Endothelial cell of umbilical vein (primary cell): ENCODE measurements around the gene VSTM2B. TPM values are rescaled to one million over a fixed set of nuclear protein-coding genes. Genes with fewer than 3 reads are reported as not detected.

Experiments used
- BruUV-seq: library from RNA; stranded (reverse); fragments of 400-500 nt; replicated peaks from 2 replicates; lab custom pipeline; 2021; lab: Mats Ljungman, UMichigan
- CTCF ChIA-PET: fragments of 300-600, 350-600 bp; sonication (Branson Sonifier 250); formaldehyde crosslinking; loops from one replicate; lab custom pipeline; 2021; ENCODE audit warnings: antibody characterized with exemption, inconsistent platforms; lab: Charles Lee
- POLR2A ChIA-PET: fragments of 300-600, 350-600 bp; sonication (Branson Sonifier 250); formaldehyde crosslinking; loops from one replicate; lab custom pipeline; 2021; ENCODE audit warnings: antibody characterized with exemption, inconsistent platforms; lab: Charles Lee
- DNase-seq: peaks from one replicate; pipeline ENCODE4 v3.0.0-alpha.2; 2011; ENCODE audit warnings: low read depth, low spot score
- FAIRE-seq: peaks from 2 replicates; lab custom pipeline; 2011; peaks lifted over from hg19 to GRCh38; lab: Jason Lieb, UNC
- H2AFZ ChIP-seq: 2 replicates; pipeline ENCODE4 v1.6.0; 2012; ENCODE audit warnings: low read depth, low read length, control low read depth, inconsistent platforms
- H3K27ac ChIP-seq: 2 replicates; pipeline ENCODE4 v1.5.1; 2011; ENCODE audit warnings: low read depth, mild to moderate bottlenecking, control low read depth, low read length, moderate library complexity; ENCODE audit not compliant: insufficient read depth
- H3K27me3 ChIP-seq, 2 experiments: 2 replicates each; pipeline versions ENCODE4 v1.6.0 to v1.6.1; 2011; ENCODE audit warnings: low read length in 2 of 2, mixed read lengths in 1 of 2; ENCODE audit not compliant: control insufficient read depth in 2 of 2, insufficient read depth in 2 of 2
- H3K36me3 ChIP-seq, 2 experiments: 2 replicates in 1 of 2; 3 replicates in 1 of 2; pipeline ENCODE4 v1.5.1; 2011; ENCODE audit warnings: low read length in 2 of 2, mild to moderate bottlenecking in 1 of 2, moderate library complexity in 1 of 2; ENCODE audit not compliant: control insufficient read depth in 2 of 2, insufficient read depth in 2 of 2; ENCODE audit errors: extremely low read depth in 1 of 2
- H3K4me1 ChIP-seq: 3 replicates; pipeline ENCODE4 v1.5.1; 2011; ENCODE audit warnings: mild to moderate bottlenecking, low read length; ENCODE audit not compliant: control insufficient read depth, insufficient read depth; ENCODE audit errors: extremely low read depth
- H3K4me2 ChIP-seq: 2 replicates; pipeline ENCODE4 v1.6.1; 2011; ENCODE audit warnings: low read length, control low read depth, mixed read lengths; ENCODE audit not compliant: insufficient read depth
- H3K4me3 ChIP-seq, 3 experiments: fragments of 200-600 bp in 1 of 3; sonication (generic), shearing (Covaris generic) in 1 of 3; replicated peaks in 1 of 3; 2 replicates each; pipeline ENCODE4 v1.5.1; 2011 to 2016; ENCODE audit warnings: control low read depth in 3 of 3, low read length in 3 of 3, mild to moderate bottlenecking in 2 of 3, inconsistent platforms in 1 of 3, low read depth in 1 of 3, moderate library complexity in 1 of 3; ENCODE audit not compliant: insufficient read depth in 1 of 3
- H3K79me2 ChIP-seq: 2 replicates; pipeline ENCODE4 v1.6.0; 2012; ENCODE audit warnings: low read length, inconsistent platforms; ENCODE audit not compliant: control insufficient read depth, insufficient read depth
- H3K9ac ChIP-seq: replicated peaks from 2 replicates; pipeline ENCODE3; 2011; ENCODE audit warnings: low read length, control low read depth; ENCODE audit not compliant: insufficient read depth; ENCODE audit errors: extremely low read depth
- H3K9me1 ChIP-seq: replicated peaks from 3 replicates; pipeline ENCODE4 v1.6.0; 2011; ENCODE audit warnings: mild to moderate bottlenecking, low read length; ENCODE audit not compliant: control insufficient read depth, insufficient read depth; ENCODE audit errors: extremely low read depth
- H3K9me3 ChIP-seq: replicated peaks from 2 replicates; pipeline ENCODE4 v1.5.1; 2012; ENCODE audit warnings: low read length, inconsistent platforms; ENCODE audit not compliant: control insufficient read depth, insufficient read depth
- H4K20me1 ChIP-seq: replicated peaks from 2 replicates; pipeline ENCODE3; 2011; ENCODE audit warnings: mild to moderate bottlenecking, low read length; ENCODE audit not compliant: control insufficient read depth, insufficient read depth; ENCODE audit errors: extremely low read depth
- CTCF ChIP-seq, 2 donors: IDR thresholded peaks; 1 replicate in 1 of 2; 2 replicates in 1 of 2; pipeline ENCODE4 v1.5.1; 2011; ENCODE audit warnings: low read length in 2 of 2, mild to moderate bottlenecking in 2 of 2, moderate library complexity in 2 of 2, control low read depth in 1 of 2, inconsistent platforms in 1 of 2, low read depth in 1 of 2; ENCODE audit not compliant: insufficient read depth in 1 of 2; ENCODE audit errors: extremely low read depth in 1 of 2
- EZH2 ChIP-seq: IDR thresholded peaks from 2 replicates; pipeline ENCODE4 v1.6.1; 2012; ENCODE audit warnings: borderline replicate concordance, low read depth, mild to moderate bottlenecking, moderate library complexity, low read length, inconsistent platforms; ENCODE audit not compliant: severe bottlenecking
- FOS ChIP-seq: IDR thresholded peaks from 2 replicates; pipeline ENCODE4 v1.6.1; 2011; ENCODE audit warnings: mild to moderate bottlenecking, low read length, moderate library complexity, borderline replicate concordance; ENCODE audit not compliant: insufficient read depth
- GATA2 ChIP-seq: IDR thresholded peaks from 2 replicates; pipeline ENCODE4 v1.7.0; 2011; ENCODE audit warnings: low read depth, mild to moderate bottlenecking, moderate library complexity, mixed read lengths, low read length; ENCODE audit not compliant: insufficient read length, insufficient read depth
- JUN ChIP-seq: IDR thresholded peaks from 2 replicates; pipeline ENCODE4 v1.6.1; 2011; ENCODE audit warnings: borderline replicate concordance, low read depth; ENCODE audit not compliant: insufficient read length, insufficient read depth
- MYC ChIP-seq: IDR thresholded peaks from one replicate; pipeline ENCODE4 v1.6.1; 2011; ENCODE audit warnings: mild to moderate bottlenecking, low read depth, low read length
- POLR2A ChIP-seq: IDR thresholded peaks from 2 replicates; pipeline ENCODE4 v1.6.1; 2012; ENCODE audit warnings: low read depth, mild to moderate bottlenecking, control low read depth, low read length
- POLR2AphosphoS5 ChIP-seq: IDR thresholded peaks from 2 replicates; pipeline ENCODE4 v1.6.1; 2012; ENCODE audit warnings: low read depth, mild to moderate bottlenecking, control low read depth, low read length, moderate library complexity; ENCODE audit not compliant: insufficient read depth
- dilution Hi-C: fragments of 300-500 bp; cut with MboI; formaldehyde crosslinking; loops from one replicate; pipeline ENCODE4 v1.15.0; 2019; ENCODE audit warnings: low sequenced_read_pairs; ENCODE audit not compliant: extremely low pct_ligation_motif_present
- intact Hi-C: fragments of 100-400 bp; cut with micrococcal nuclease; formaldehyde crosslinking; loops from one replicate; pipeline ENCODE4 v1.10.0; 2022
- polyA plus RNA-seq, 4 experiments: library from polyadenylated mRNA; depleted of rRNA in 3 of 4; stranded (reverse) in 3 of 4; unstranded in 1 of 4; fragments of >200 nt; gene quantifications; 2 replicates each; pipeline versions ENCODE4 v1.2.1 to v1.2.3, GENCODE V29; 2011 to 2012; ENCODE audit warnings: missing spikeins in 1 of 4
- total RNA-seq: library from RNA; stranded (reverse); gene quantifications from 2 replicates; pipeline ENCODE4 v1.2.3, GENCODE V29; 2021
- TF ChIP-seq, protein P1 (sequence below): IDR thresholded peaks from 2 replicates; pipeline ENCODE4 v1.6.1; 2011; ENCODE audit not compliant: insufficient read depth, insufficient read length

VSTM2B gene
- total and polyA plus RNA-seq, 2 donors (not counting 3 experiments of a cell fraction or from before 2014, with no cell fraction given), result not detected

DNA sequence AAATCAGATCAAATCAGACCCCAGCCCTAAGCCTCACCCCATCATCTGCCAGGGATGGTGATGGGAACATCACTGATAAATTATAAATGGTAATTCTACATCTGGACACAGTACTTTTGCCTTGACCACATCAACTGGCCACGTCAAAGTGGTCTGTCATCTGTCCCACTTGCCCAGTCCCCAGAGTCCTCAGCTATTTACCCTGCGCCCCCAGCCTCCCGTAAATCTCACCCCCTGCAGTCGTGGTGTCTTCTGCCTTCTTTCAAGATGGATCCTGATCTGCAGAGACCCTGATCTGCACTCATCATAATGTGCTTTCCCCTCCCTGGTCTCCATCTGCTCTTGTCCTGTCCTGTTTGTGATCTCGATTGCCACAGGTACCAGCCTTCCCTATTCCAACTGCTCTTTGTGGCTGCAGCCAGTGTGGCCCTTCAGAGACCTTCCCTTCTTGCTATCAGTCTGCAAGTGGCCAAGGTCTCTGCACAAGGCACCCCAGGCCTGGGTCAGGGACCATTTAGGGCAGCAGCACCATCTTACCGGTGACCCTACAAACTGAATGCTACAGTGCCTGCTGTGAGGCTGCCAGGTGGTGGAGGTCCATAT, 53.6 kb downstream of the VSTM2B start:
- Histone ChIP-seq H3K9me1 (no peaks in the 10 kb centered on the region), H4K20me1 (no peaks in the 10 kb centered on the region), H3K36me3 (no peaks in the 10 kb centered on the region), H3K79me2 (no peaks in the 10 kb centered on the region), H2AFZ (no peak overlapping the region), H3K27me3 (no peaks in the 10 kb centered on the region), H3K4me1 (no peaks in the 10 kb centered on the region), H3K4me3 (no peak overlapping the region), H3K27ac (no peak overlapping the region), H3K4me2 (no peak overlapping the region), H3K9ac (no peak overlapping the region), H3K9me3 (no peaks in the 10 kb centered on the region)
- intact Hi-C loops, result no loop called here
- FAIRE-seq, result no peak
- ChIA-PET CTCF (no interaction called here), POLR2A (no interaction called here)
- TF ChIP-seq POLR2A, result no peak
- no peak for TF ChIP-seq JUN
- TF ChIP-seq GATA2, result no peak
- TF ChIP-seq EZH2, result no peak
- no peak for TF ChIP-seq POLR2AphosphoS5
- TF ChIP-seq, protein P1, sequence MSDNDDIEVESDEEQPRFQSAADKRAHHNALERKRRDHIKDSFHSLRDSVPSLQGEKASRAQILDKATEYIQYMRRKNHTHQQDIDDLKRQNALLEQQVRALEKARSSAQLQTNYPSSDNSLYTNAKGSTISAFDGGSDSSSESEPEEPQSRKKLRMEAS, result no peak
- no peak for TF ChIP-seq FOS
- no peak for DNase-seq
- no TSS peak for BruUV-seq
- dilution Hi-C loops, result no loop called here

- Histone ChIP-seq H3K27me3 (no peaks in the 10 kb centered on the region), H4K20me1 (no peaks in the 10 kb centered on the region), H2AFZ (no peak overlapping the region), H3K4me2 (no peak overlapping the region), H3K79me2 (no peaks in the 10 kb centered on the region), H3K4me1 (no peaks in the 10 kb centered on the region), H3K27ac (no peak overlapping the region), H3K4me3 (no peak overlapping the region), H3K9me1 (no peaks in the 10 kb centered on the region), H3K9ac (no peak overlapping the region), H3K36me3 (no peaks in the 10 kb centered on the region), H3K9me3 (no peaks in the 10 kb centered on the region)
- dilution Hi-C loops (no loop called here), intact Hi-C loops (no loop called here)
- no peak for TF ChIP-seq GATA2
- no peak for TF ChIP-seq JUN
- TF ChIP-seq MYC, result no peak
- no peak for TF ChIP-seq POLR2AphosphoS5
- TF ChIP-seq POLR2A, result no peak
- TF ChIP-seq FOS, result no peak
- no peak for TF ChIP-seq EZH2
- TF ChIP-seq, protein P1, result no peak
- TF ChIP-seq CTCF (IDR thresholded peaks at IDR 0.05; ENCODE audit: extremely low read depth in 1 of 2, insufficient read depth in 1 of 2, low read depth in 1 of 2, low read length in 2 of 2), result no peak
- no TSS peak for BruUV-seq
- DNase-seq (no peak), FAIRE-seq (no peak)
- ChIA-PET POLR2A (no interaction called here), CTCF (no interaction called here)
Measured at GRCh38 chr19:29581398-29581797, 55.6 kb downstream of the VSTM2B start.
